Thyroid gland (tissue), 4 donors: Measurements from ENCODE around the gene GRIA1.

Experiments
- POLR2A ChIP-seq, 2 donors: fragments of 450-650 bp; IDR thresholded peaks; one replicate each; pipeline ENCODE4 v1.6.1; 2017; ENCODE audit warnings: antibody characterized with exemption in 2 of 2, mild to moderate bottlenecking in 2 of 2, moderate library complexity in 1 of 2
- TF ChIP-seq, protein P1 (sequence below), 6 experiments: fragments of 200-600 bp in 3 of 6; fragments of 450-650 bp in 3 of 6; sonication (generic) in 3 of 6; IDR thresholded peaks; one replicate each; pipeline ENCODE4 v1.5.1; 2016 to 2019; ENCODE audit warnings: antibody characterized with exemption in 6 of 6, mild to moderate bottlenecking in 2 of 6, inconsistent platforms in 1 of 6, moderate library complexity in 1 of 6

DNA sequence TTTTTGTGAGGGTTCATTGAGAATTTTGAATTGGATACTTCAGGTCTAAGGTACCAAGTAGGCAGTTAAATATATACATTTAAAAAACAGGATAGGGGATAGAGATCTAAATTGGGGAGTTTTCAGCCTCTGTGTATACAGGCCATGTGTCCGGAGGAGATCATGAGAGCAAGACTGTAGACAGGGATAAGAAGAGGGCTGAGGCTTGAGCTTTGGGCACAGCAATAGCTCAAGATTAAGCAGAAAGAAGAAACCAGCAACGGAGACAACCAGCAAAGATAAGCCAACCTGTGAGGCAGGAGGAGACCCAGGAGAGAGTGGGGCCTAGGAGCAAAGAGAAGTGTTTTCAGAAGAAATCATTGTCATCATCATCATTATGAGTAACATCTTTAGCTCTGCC is 258.4 kb downstream of the GRIA1 start:
- TF ChIP-seq, protein P1, sequence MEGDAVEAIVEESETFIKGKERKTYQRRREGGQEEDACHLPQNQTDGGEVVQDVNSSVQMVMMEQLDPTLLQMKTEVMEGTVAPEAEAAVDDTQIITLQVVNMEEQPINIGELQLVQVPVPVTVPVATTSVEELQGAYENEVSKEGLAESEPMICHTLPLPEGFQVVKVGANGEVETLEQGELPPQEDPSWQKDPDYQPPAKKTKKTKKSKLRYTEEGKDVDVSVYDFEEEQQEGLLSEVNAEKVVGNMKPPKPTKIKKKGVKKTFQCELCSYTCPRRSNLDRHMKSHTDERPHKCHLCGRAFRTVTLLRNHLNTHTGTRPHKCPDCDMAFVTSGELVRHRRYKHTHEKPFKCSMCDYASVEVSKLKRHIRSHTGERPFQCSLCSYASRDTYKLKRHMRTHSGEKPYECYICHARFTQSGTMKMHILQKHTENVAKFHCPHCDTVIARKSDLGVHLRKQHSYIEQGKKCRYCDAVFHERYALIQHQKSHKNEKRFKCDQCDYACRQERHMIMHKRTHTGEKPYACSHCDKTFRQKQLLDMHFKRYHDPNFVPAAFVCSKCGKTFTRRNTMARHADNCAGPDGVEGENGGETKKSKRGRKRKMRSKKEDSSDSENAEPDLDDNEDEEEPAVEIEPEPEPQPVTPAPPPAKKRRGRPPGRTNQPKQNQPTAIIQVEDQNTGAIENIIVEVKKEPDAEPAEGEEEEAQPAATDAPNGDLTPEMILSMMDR (IDR thresholded peaks at IDR 0.05) = no peak
- no peak for TF ChIP-seq POLR2A (IDR thresholded peaks at IDR 0.05)
